Natural killer cell (primary cell): ENCODE results near the gene KIF16B. TPM values are rescaled to one million over a fixed set of nuclear protein-coding genes. Genes with fewer than 3 reads are reported as not detected.

Experiments
- ATAC-seq, 3 donors: fragments of 150-1000 bp in 2 of 3; fragments of 200-7000 bp in 1 of 3; cut with Tn5 transposase; 1 replicate in 1 of 3; 2 replicates in 2 of 3; pipeline ENCODE4 v1.10.0; 2021; ENCODE audit warnings: mild to moderate bottlenecking in 2 of 3, moderate library complexity in 2 of 3
- DNase-seq, 2 donors: peaks; one replicate each; pipeline versions ENCODE4 v3.0.0 to v3.0.0-alpha.2; 2013 to 2021; ENCODE audit warnings: mixed read lengths in 1 of 2
- H3K27ac ChIP-seq: one replicate; pipeline ENCODE4 v1.5.1; 2013; ENCODE audit warnings: mild to moderate bottlenecking, low read length
- H3K27me3 ChIP-seq: one replicate; pipeline ENCODE4 v1.6.1; 2013; ENCODE audit warnings: low read length; ENCODE audit not compliant: control insufficient read depth, insufficient read depth
- H3K36me3 ChIP-seq: one replicate; pipeline ENCODE4 v1.6.1; 2013; ENCODE audit warnings: low read length; ENCODE audit not compliant: control insufficient read depth, insufficient read depth
- H3K4me1 ChIP-seq: one replicate; pipeline ENCODE4 v1.6.1; 2013; ENCODE audit warnings: low read length; ENCODE audit not compliant: control insufficient read depth, insufficient read depth
- H3K4me3 ChIP-seq: one replicate; pipeline ENCODE4 v1.5.1; 2013; ENCODE audit warnings: low read length
- H3K9me3 ChIP-seq: one replicate; pipeline ENCODE4 v1.6.1; 2013; ENCODE audit warnings: low read length; ENCODE audit not compliant: control insufficient read depth, insufficient read depth
- H3K27ac Mint-ChIP-seq, 2 donors: one replicate each; pipeline ENCODE4 v1.8.0; 2022; ENCODE audit warnings: mild to moderate bottlenecking in 2 of 2, mixed read lengths in 2 of 2, moderate library complexity in 1 of 2
- H3K27me3 Mint-ChIP-seq, 2 donors: one replicate each; pipeline ENCODE4 v1.8.0; 2022; ENCODE audit warnings: low read depth in 2 of 2, mixed read lengths in 2 of 2
- H3K36me3 Mint-ChIP-seq: one replicate; pipeline ENCODE4 v1.8.0; 2022; ENCODE audit warnings: mixed read lengths
- H3K4me1 Mint-ChIP-seq, 2 donors: one replicate each; pipeline ENCODE4 v1.8.0; 2022; ENCODE audit warnings: mixed read lengths in 2 of 2
- H3K4me3 Mint-ChIP-seq: one replicate; pipeline ENCODE4 v1.8.0; 2022; ENCODE audit warnings: mild to moderate bottlenecking, moderate library complexity, mixed read lengths
- H3K9me3 Mint-ChIP-seq, 2 donors: one replicate each; pipeline ENCODE4 v1.8.0; 2022; ENCODE audit warnings: mixed read lengths in 2 of 2
- WGBS: methylation state at CpG from one replicate; pipeline ENCODE4 v1.1.7; 2013; ENCODE audit warnings: missing lambda C conversion rate; ENCODE audit not compliant: insufficient coverage; 5-methylcytosine and 5-hydroxymethylcytosine counted together
- intact Hi-C: fragments of 100-400 bp; cut with micrococcal nuclease; formaldehyde crosslinking; loops from one replicate; pipeline ENCODE4 v1.14.2; 2022
- total RNA-seq, 4 donors: library from RNA; stranded (reverse); fragments of 120-200 nt in 1 of 4; gene quantifications; one replicate each; pipeline versions ENCODE4 v1.2.3 to v1.2.4, GENCODE V29; 2013 to 2022
- TF ChIP-seq, protein P1 (sequence below): fragments of 200-600 bp; IDR thresholded peaks from one replicate; pipeline ENCODE4 v1.8.0; 2022; ENCODE audit warnings: antibody characterized with exemption

The KIF16B gene
- total RNA-seq, 3 donors from 2014 or later (not counting 1 experiment from before 2014, with no cell fraction given), result 3.9 to 11.8 (median 9.2) TPM

DNA sequence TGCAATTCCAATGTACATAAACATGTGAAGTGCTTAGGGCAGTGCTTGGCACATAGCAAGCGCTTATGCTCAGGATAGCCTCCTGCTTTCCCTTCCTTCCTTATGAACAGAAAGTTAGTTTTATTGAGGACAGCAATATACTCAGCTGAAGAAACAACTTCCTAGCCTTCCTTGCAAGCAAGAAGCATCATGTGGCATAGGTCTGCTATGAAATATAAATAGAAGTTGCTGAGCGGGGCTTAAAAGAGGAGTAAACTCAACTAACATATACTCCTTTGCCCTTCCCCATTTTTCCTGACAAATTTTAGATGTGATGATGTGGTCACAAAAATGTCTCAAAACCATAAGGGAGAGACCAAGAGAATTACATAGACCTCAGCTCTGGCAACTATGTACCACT, 98.9 kb downstream of the KIF16B start:
- H3K4me3 ChIP-seq, result no peak overlapping the region
- no peaks in the 10 kb centered on the region for H3K27me3 ChIP-seq
- TF ChIP-seq, protein P1, sequence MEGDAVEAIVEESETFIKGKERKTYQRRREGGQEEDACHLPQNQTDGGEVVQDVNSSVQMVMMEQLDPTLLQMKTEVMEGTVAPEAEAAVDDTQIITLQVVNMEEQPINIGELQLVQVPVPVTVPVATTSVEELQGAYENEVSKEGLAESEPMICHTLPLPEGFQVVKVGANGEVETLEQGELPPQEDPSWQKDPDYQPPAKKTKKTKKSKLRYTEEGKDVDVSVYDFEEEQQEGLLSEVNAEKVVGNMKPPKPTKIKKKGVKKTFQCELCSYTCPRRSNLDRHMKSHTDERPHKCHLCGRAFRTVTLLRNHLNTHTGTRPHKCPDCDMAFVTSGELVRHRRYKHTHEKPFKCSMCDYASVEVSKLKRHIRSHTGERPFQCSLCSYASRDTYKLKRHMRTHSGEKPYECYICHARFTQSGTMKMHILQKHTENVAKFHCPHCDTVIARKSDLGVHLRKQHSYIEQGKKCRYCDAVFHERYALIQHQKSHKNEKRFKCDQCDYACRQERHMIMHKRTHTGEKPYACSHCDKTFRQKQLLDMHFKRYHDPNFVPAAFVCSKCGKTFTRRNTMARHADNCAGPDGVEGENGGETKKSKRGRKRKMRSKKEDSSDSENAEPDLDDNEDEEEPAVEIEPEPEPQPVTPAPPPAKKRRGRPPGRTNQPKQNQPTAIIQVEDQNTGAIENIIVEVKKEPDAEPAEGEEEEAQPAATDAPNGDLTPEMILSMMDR, result no peak
- H3K36me3 ChIP-seq, result no peaks in the 10 kb centered on the region
- Mint-ChIP-seq H3K27ac (no peak overlapping the region), H3K4me3 (no peak overlapping the region), H3K27me3 (no peaks in the 10 kb centered on the region), H3K4me1 (no peaks in the 10 kb centered on the region), H3K9me3 (no peaks in the 10 kb centered on the region), H3K36me3 (no peaks in the 10 kb centered on the region)
- 100% methylated on average over 1 of the region's 2 CpGs for WGBS
- no peak for DNase-seq
- ATAC-seq, result no peak
- no peaks in the 10 kb centered on the region for H3K9me3 ChIP-seq
- intact Hi-C loops, result no loop called here
- H3K27ac ChIP-seq, result no peak overlapping the region
- H3K4me1 ChIP-seq, result no peaks in the 10 kb centered on the region

- no peak for DNase-seq
- H3K4me3 Mint-ChIP-seq, result no peak overlapping the region
- no peaks in the 10 kb centered on the region for H3K9me3 Mint-ChIP-seq
- Histone ChIP-seq H3K36me3 (no peaks in the 10 kb centered on the region), H3K4me1 (no peaks in the 10 kb centered on the region), H3K27me3 (no peaks in the 10 kb centered on the region), H3K9me3 (no peaks in the 10 kb centered on the region), H3K4me3 (no peak overlapping the region), H3K27ac (no peak overlapping the region)
- TF ChIP-seq, protein P1, result no peak
- no peak overlapping the region for H3K27ac Mint-ChIP-seq
- H3K36me3 Mint-ChIP-seq, result no peaks in the 10 kb centered on the region
- no peaks in the 10 kb centered on the region for H3K27me3 Mint-ChIP-seq
- peaks cover 0 to 1% of the 10 kb centered on the region in 2 donors for H3K4me1 Mint-ChIP-seq
- 89% methylated on average over 10 of the region's 12 CpGs for WGBS
- ATAC-seq, result no peak
- intact Hi-C loops, result no loop called here
Observed at GRCh38 chr20:16472045-16472872, 101.0 kb downstream of the KIF16B start.

- H3K27me3 Mint-ChIP-seq, result no peaks in the 10 kb centered on the region
Observed at GRCh38 chr20:16469395-16469905, 103.8 kb downstream of the KIF16B start.

More at GRCh38 chr20:16469395-16469905, 103.8 kb downstream of the KIF16B start:
- Histone ChIP-seq H3K9me3 (no peaks in the 10 kb centered on the region), H3K4me3 (no peak overlapping the region), H3K36me3 (no peaks in the 10 kb centered on the region), H3K27ac (no peak overlapping the region), H3K27me3 (no peaks in the 10 kb centered on the region), H3K4me1 (no peaks in the 10 kb centered on the region)
- ATAC-seq, result no peak
- Mint-ChIP-seq H3K36me3 (no peaks in the 10 kb centered on the region), H3K27ac (no peak overlapping the region), H3K4me1 (peaks cover 0 to 5% of the 10 kb centered on the region in 2 donors), H3K9me3 (no peaks in the 10 kb centered on the region), H3K4me3 (no peak overlapping the region)
- WGBS, result 92% methylated on average over 4 of the region's 5 CpGs
- TF ChIP-seq, protein P1, result no peak
- no peak for DNase-seq
- intact Hi-C loops, result no loop called here
